ENCODE data around the gene MB.

DNA sequence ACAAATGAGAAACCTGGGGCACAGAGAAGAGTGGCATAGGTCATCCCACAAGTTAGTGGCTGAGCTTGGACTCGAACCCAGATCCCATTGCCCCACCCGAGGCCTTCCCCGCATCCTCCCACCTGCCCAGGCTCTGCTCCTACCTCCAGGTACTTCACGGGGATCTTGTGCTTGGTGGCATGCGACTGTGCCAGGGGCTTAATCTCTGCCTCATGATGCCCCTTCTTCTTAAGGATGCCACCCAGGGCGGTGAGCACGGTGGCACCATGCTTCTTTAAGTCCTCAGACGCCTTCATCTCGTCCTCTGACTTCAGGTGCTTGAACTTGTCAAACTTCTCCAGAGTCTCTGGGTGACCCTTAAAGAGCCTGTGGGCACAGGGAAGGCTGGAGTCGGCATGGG lies 6.4 kb downstream of the MB start:
- TF ChIP-seq, protein P1, sequence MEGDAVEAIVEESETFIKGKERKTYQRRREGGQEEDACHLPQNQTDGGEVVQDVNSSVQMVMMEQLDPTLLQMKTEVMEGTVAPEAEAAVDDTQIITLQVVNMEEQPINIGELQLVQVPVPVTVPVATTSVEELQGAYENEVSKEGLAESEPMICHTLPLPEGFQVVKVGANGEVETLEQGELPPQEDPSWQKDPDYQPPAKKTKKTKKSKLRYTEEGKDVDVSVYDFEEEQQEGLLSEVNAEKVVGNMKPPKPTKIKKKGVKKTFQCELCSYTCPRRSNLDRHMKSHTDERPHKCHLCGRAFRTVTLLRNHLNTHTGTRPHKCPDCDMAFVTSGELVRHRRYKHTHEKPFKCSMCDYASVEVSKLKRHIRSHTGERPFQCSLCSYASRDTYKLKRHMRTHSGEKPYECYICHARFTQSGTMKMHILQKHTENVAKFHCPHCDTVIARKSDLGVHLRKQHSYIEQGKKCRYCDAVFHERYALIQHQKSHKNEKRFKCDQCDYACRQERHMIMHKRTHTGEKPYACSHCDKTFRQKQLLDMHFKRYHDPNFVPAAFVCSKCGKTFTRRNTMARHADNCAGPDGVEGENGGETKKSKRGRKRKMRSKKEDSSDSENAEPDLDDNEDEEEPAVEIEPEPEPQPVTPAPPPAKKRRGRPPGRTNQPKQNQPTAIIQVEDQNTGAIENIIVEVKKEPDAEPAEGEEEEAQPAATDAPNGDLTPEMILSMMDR (IDR thresholded peaks at IDR 0.05): no peak
- no peak for TF ChIP-seq POLR2AphosphoS5 (IDR thresholded peaks at IDR 0.05)

All from prostate gland (tissue), 2 donors.